Left kidney (tissue), 2 donors: Measurements from ENCODE around the gene VPS35L. TPM values are rescaled to one million over a fixed set of nuclear protein-coding genes. Genes with fewer than 3 reads are reported as not detected.

Experiments used
- DNase-seq: peaks from one replicate; pipeline ENCODE4 v3.0.0-alpha.2; 2013
- polyA plus RNA-seq: library from polyadenylated mRNA; unstranded; fragments of 120-200 nt; gene quantifications from one replicate; pipeline ENCODE4 v1.2.1, GENCODE V29; 2013; ENCODE audit not compliant: insufficient read length

The VPS35L gene
- polyA plus RNA-seq, 1 donor: 68.2 TPM

GRCh38 chr16:19745286-19746010 is 189.9 kb downstream of the VPS35L start:
- DNase-seq: no peak

DNA sequence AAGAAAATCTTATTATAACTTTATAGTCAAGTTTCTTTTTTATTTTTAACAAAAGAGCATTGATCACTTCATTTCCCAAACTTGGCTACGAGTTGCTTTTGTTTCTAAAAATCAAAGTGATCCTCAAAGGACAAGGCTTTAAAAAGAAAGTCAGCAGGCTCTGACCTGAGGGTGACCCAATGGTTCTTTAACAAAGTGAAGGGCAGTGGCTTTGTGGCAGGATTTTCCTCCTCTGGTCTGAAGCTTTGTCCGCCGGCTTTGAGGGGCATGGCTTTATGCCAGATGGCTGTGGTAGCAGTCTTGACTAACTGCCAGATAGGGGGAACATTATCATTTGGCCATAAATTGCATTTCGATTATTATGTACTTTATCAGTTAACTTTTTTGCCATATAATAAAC is 191.1 kb downstream of the VPS35L start:
- DNase-seq: no peak

DNA sequence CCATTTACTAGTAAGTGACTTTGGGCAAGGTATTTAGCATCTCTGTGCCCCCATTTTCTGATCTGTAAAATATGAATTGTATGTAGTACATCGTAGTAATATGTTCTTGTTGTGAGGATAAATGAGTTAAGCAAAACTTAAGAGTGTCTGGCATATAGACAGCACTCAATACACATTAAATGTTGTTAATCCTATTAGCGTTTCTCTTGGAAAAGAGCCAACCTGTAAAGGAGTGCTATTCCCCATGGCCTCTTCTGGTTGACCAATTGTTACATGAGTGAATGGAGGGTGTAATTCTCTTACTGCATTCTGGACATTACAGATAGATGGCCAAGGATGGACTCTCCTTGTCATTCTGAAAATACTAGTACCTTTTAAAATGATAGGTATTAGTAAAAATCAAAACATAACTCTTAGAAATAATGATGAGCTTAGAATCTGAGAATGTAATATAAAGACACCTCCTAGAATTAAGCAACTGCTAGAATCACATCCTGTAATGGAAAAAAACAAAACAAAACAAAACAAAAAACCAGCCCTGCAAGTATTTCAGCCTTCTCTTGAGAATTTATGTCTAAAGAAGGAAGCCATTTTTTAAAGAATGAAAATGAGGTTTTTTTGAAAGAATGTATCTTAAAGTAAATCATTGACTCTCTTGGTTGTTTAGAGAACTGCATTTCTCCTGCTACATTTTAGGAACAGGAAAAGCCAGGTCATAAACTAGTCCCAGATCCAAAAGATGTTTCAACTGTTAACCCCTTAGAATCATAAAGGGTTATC is 193.1 kb downstream of the VPS35L start:
- peak; percentile 52 for DNase-seq

DNA sequence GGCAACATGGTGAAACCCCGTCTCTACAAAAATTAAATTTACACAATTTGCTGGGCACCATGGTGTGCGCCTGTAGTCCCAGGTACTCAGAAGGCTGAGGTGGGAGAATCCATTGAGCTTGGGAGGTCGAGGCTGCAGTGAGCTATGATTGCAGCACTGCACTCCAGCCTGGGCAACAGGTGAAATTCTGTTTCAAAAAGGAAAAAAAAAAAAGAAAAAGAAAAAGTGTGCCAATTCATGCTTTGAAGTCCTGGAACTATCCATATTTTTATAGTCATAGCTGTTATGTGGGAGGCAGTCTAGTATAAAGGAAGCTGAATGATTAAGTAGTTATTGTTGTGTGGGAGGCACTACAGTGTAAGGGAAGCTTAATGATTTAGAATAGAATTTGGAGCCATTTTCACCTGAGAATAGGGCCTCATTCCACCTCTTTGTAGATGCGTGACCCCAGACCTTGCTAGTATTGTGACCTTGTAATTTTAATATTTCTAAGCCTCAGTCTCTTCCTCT is 194.1 kb downstream of the VPS35L start:
- DNase-seq: no peak

Other genes with a start within 250 kb of the VPS35L start
- gene TMC5, start 137.8 kb upstream of the VPS35L start, polyA plus RNA-seq: 0.37 TPM
- 69.7 TPM for gene GDE1, start 33.6 kb upstream of the VPS35L start, polyA plus RNA-seq
- gene CCP110, start 31.8 kb upstream of the VPS35L start, polyA plus RNA-seq: 40.6 TPM
- gene KNOP1, start 162.5 kb downstream of the VPS35L start, polyA plus RNA-seq: 39.1 TPM
- gene IQCK, start 162.6 kb downstream of the VPS35L start, polyA plus RNA-seq: 44.7 TPM